ENCODE data around the gene SLC26A5. TPM values are rescaled to one million over a fixed set of nuclear protein-coding genes. Genes with fewer than 3 reads are reported as not detected.

Gene SLC26A5
- total RNA-seq, 1 experiment from 2014 or later: not detected

DNA sequence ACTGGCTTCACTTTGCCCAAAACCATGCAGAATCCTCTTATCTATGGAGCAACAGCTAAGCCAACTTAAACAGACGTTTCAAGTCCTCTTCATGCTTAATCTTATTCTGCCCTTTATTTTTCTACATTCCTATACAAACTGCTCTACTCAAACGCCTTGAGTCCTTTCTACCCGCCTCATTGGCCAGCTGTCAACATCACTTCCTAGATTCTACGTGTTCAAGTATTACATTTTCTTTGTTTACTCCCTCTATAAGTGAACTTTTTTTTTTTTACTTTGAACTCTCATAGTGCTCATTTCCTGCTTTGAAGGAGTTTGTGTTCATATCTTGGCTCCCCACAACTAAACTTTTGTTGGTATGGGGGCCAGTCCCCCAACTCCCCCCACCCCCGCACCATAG lies 28.9 kb upstream of the SLC26A5 start:
- Mint-ChIP-seq H3K36me3 (ENCODE audit: insufficient read depth, unreplicated experiment) (no peaks in the 10 kb centered on the region), H3K4me3 (ENCODE audit: unreplicated experiment) (no peak overlapping the region), H3K4me1 (ENCODE audit: insufficient read depth, unreplicated experiment) (no peaks in the 10 kb centered on the region), H3K9me3 (ENCODE audit: unreplicated experiment) (no peaks in the 10 kb centered on the region), H3K27ac (ENCODE audit: low read depth, unreplicated experiment) (no peak overlapping the region), H3K27me3 (ENCODE audit: insufficient read depth, unreplicated experiment) (peaks cover 76% of the 10 kb centered on the region)
- intact Hi-C loops (cut with micrococcal nuclease): no loop called here
- POLR2A ChIA-PET: no interaction called here
- CTCF ChIA-PET: no interaction called here
- no peak for DNase-seq (ENCODE audit: unreplicated experiment)
- no TSS peak for BruUV-seq (replicated peaks)
- TF ChIP-seq, protein P1, sequence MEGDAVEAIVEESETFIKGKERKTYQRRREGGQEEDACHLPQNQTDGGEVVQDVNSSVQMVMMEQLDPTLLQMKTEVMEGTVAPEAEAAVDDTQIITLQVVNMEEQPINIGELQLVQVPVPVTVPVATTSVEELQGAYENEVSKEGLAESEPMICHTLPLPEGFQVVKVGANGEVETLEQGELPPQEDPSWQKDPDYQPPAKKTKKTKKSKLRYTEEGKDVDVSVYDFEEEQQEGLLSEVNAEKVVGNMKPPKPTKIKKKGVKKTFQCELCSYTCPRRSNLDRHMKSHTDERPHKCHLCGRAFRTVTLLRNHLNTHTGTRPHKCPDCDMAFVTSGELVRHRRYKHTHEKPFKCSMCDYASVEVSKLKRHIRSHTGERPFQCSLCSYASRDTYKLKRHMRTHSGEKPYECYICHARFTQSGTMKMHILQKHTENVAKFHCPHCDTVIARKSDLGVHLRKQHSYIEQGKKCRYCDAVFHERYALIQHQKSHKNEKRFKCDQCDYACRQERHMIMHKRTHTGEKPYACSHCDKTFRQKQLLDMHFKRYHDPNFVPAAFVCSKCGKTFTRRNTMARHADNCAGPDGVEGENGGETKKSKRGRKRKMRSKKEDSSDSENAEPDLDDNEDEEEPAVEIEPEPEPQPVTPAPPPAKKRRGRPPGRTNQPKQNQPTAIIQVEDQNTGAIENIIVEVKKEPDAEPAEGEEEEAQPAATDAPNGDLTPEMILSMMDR (IDR thresholded peaks at IDR 0.05; ENCODE audit: unreplicated experiment): no peak

- H3K9me3 Mint-ChIP-seq (ENCODE audit: unreplicated experiment): no peaks in the 10 kb centered on the region
- POLR2A ChIA-PET: no interaction called here
- TF ChIP-seq, protein P1 (IDR thresholded peaks at IDR 0.05; ENCODE audit: unreplicated experiment): no peak
- BruUV-seq (replicated peaks): no TSS peak
- no peak overlapping the region for H3K27ac Mint-ChIP-seq (ENCODE audit: low read depth, unreplicated experiment)
- intact Hi-C loops (cut with micrococcal nuclease): no loop called here
- DNase-seq (ENCODE audit: unreplicated experiment): no peak
- no peaks in the 10 kb centered on the region for H3K4me1 Mint-ChIP-seq (ENCODE audit: insufficient read depth, unreplicated experiment)
- no peaks in the 10 kb centered on the region for H3K36me3 Mint-ChIP-seq (ENCODE audit: insufficient read depth, unreplicated experiment)
- CTCF ChIA-PET: no interaction called here
- peaks cover 56% of the 10 kb centered on the region for H3K27me3 Mint-ChIP-seq (ENCODE audit: insufficient read depth, unreplicated experiment)
- no peak overlapping the region for H3K4me3 Mint-ChIP-seq (ENCODE audit: unreplicated experiment)
These were observed 23.3 kb upstream of the SLC26A5 start for GRCh38 chr7:103469095-103469948.

DNA sequence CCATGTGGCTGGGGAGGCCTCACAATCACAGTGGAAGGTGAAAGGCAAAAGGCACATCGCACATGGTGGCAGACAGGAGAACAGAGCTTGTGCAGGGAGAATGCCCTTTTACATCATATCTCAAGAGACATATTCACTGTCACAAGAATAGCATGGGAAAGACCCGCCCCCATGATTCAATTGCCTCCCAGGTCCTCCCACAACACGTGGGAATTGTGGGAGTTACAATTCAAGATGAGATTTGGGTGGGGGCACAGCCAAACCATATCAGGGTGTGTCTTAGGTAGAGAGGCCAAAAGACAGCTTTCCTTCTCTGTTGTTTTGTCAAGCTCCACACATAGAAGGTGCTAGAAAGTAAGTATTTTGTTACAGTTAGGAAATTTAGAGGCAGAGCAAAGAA lies 20.8 kb upstream of the SLC26A5 start:
- CTCF ChIA-PET: no interaction called here

DNA sequence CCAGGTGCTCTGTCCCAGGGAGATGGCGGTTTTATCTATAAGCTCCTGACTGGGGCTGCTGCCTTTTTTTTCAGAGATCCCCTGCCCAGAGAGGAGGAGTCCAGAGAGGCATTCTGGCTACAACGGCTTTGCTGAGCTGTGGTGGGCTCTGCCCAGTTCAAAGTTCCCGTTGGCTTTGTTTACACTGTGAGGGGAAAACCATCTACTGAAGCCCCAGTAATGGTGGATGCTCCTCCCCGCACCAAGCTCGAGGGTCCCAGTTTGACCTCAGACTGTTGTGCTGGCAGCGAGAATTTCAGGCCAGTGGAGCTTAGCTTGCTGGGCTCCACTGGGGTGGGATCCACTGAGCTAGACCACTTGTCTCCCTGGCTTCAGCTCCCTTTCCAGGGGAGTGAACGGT lies 16.4 kb upstream of the SLC26A5 start:
- TF ChIP-seq, protein P1 (IDR thresholded peaks at IDR 0.05; ENCODE audit: unreplicated experiment): no peak
- Mint-ChIP-seq H3K4me3 (ENCODE audit: unreplicated experiment) (no peak overlapping the region), H3K4me1 (ENCODE audit: insufficient read depth, unreplicated experiment) (no peaks in the 10 kb centered on the region), H3K36me3 (ENCODE audit: insufficient read depth, unreplicated experiment) (no peaks in the 10 kb centered on the region), H3K27ac (ENCODE audit: low read depth, unreplicated experiment) (no peak overlapping the region), H3K27me3 (ENCODE audit: insufficient read depth, unreplicated experiment) (peaks cover 27% of the 10 kb centered on the region), H3K9me3 (ENCODE audit: unreplicated experiment) (no peaks in the 10 kb centered on the region)
- no TSS peak for BruUV-seq (replicated peaks)
- DNase-seq (ENCODE audit: unreplicated experiment): no peak
- ChIA-PET POLR2A (no interaction called here), CTCF (interaction anchor here (0.6 to 1.0 kb wide), 2 partner anchors 8 to 18 kb away, joined by 3 to 6 read pairs; no protein-coding TSS in a partner anchor)
- intact Hi-C loops (cut with micrococcal nuclease): no loop called here

More for the DNA sequence above, 20.8 kb upstream of the SLC26A5 start:
- TF ChIP-seq, protein P1 (IDR thresholded peaks at IDR 0.05; ENCODE audit: unreplicated experiment): no peak
- H3K36me3 Mint-ChIP-seq (ENCODE audit: insufficient read depth, unreplicated experiment): no peaks in the 10 kb centered on the region
- no peaks in the 10 kb centered on the region for H3K4me1 Mint-ChIP-seq (ENCODE audit: insufficient read depth, unreplicated experiment)
- H3K4me3 Mint-ChIP-seq (ENCODE audit: unreplicated experiment): no peak overlapping the region
- no peak for DNase-seq (ENCODE audit: unreplicated experiment)
- intact Hi-C loops (cut with micrococcal nuclease): no loop called here
- no peak overlapping the region for H3K27ac Mint-ChIP-seq (ENCODE audit: low read depth, unreplicated experiment)
- no peaks in the 10 kb centered on the region for H3K9me3 Mint-ChIP-seq (ENCODE audit: unreplicated experiment)
- POLR2A ChIA-PET: interaction anchor here (1.0 kb wide), 1 partner anchor 9 kb away, joined by 3 read pairs; no protein-coding TSS in a partner anchor
- BruUV-seq (replicated peaks): no TSS peak
- H3K27me3 Mint-ChIP-seq (ENCODE audit: insufficient read depth, unreplicated experiment): peaks cover 49% of the 10 kb centered on the region
